Upper lobe of left lung (tissue), 4 donors: ENCODE measurements around the gene MMP10.

Experiments
- CTCF ChIP-seq, 6 experiments: fragments of 450-650 bp in 4 of 6; fragments of 200-600 bp in 2 of 6; sonication (generic) in 2 of 6; IDR thresholded peaks; one replicate each; pipeline ENCODE4 v1.5.1; 2016 to 2019; ENCODE audit warnings: antibody characterized with exemption in 6 of 6
- EP300 ChIP-seq, 4 donors: sonication (generic); formaldehyde crosslinking; IDR thresholded peaks; one replicate each; pipeline ENCODE4 v1.5.1; 2017; ENCODE audit warnings: antibody characterized with exemption in 4 of 4, control low read depth in 2 of 4
- POLR2A ChIP-seq, 4 donors: fragments of 450-650 bp; IDR thresholded peaks; one replicate each; pipeline ENCODE4 v1.5.1; 2016 to 2017; ENCODE audit warnings: antibody characterized with exemption in 4 of 4, mild to moderate bottlenecking in 2 of 4
- POLR2AphosphoS5 ChIP-seq, 2 donors: sonication (generic); formaldehyde crosslinking; IDR thresholded peaks; one replicate each; pipeline ENCODE4 v1.5.1; 2017; ENCODE audit warnings: antibody characterized with exemption in 2 of 2

- TF ChIP-seq CTCF (IDR thresholded peaks at IDR 0.05) = no peak
- TF ChIP-seq POLR2A (IDR thresholded peaks at IDR 0.05) = no peak
- no peak for TF ChIP-seq EP300 (IDR thresholded peaks at IDR 0.05)
- no peak for TF ChIP-seq POLR2AphosphoS5 (IDR thresholded peaks at IDR 0.05)
Measured at GRCh38 chr11:102793677-102794290, 13.4 kb upstream of the MMP10 start.
